ENCODE results near the gene KIF3C. TPM values are rescaled to one million over a fixed set of nuclear protein-coding genes. Genes with fewer than 3 reads are reported as not detected.
"Not testable (repeated sequence)": the region's sequence is repeated elsewhere in the genome, so short reads cannot be mapped to it uniquely, and the experiment has no call there.

KIF3C gene
- total and polyA plus RNA-seq, 2 donors: 1.8 to 3.1 TPM

DNA sequence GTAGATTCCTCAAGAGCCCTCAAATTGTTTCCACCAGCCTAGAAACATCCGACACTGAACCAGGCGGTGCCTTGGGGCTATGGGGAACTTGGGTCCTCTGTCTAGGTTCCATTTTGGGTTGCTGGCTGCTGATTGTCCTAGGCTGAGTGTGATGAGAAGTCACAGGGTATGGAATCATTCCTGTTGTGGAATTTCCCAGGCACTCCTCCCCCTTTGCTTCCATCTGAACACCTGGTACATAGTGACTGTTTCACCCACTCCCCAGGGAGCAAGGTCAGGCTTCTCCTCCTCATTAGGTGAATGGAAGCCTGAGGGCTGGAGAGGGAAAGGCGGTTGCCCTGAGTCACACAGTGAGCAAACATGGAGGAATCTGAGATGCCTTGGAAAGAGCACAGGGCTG, 4.5 kb downstream of the KIF3C start:
- Histone ChIP-seq H3K27me3 (ENCODE audit: control insufficient read depth in 2 of 2, insufficient read depth in 1 of 2, low read length in 1 of 2) (no peaks in the 10 kb centered on the region), H3K4me1 (ENCODE audit: control insufficient read depth in 2 of 2, insufficient read depth in 2 of 2, low read length in 2 of 2) (peaks cover 10 to 11% of the 10 kb centered on the region in 2 donors), H3K4me3 (ENCODE audit: low read length in 2 of 2) (no peak overlapping the region), H3K27ac (ENCODE audit: low read depth in 1 of 2, low read length in 1 of 2) (no peak overlapping the region), H3K9me3 (ENCODE audit: control insufficient read depth in 2 of 2, insufficient read depth in 1 of 2, low read length in 1 of 2) (peaks cover 0 to 6% of the 10 kb centered on the region in 2 donors), H3K36me3 (ENCODE audit: control insufficient read depth in 2 of 2, insufficient read depth in 2 of 2, low read length in 1 of 2) (no peaks in the 10 kb centered on the region)
- 98% methylated on average over 3 of the region's 3 CpGs for WGBS
- no peak for DNase-seq (ENCODE audit: low read depth in 6 of 9, low spot score in 9 of 9)

DNA sequence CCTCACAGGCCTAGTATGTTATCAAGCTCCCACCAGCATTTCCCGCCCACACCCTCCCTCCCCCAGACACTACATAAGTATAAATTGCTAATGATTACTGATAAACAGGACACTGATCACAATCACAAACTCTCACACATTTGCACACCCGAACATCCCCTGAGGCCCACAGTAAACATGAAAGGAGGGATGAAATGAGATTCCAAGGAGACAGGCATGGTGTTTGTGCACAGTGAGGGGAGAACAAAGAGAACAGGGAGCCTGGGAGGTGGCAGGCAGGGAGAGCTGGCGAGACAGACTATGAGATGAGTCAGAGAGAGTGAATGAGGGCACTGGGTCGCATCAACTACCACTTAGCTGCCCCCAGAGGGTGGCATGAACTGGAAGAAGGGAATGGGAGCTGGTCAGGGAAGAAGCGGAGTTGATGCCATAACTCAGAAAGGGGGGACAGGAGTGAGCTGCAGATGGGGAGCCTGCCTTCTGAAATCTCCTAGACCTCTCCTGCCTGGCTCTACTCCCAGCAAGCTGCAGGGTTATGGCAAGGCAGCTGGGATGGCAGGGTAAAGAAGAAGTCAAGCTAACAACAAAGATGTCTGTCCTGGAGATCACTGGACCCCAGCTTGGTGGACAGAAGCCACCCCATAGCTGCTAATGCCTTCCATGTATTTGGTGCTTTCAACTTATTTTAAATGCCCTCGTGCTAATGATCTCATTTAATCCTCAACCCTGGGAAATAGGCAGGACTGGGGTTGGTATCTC, 5.1 kb downstream of the KIF3C start:
- 86% methylated on average over 6 of the region's 6 CpGs for WGBS
- Histone ChIP-seq H3K27ac (ENCODE audit: low read depth in 1 of 2, low read length in 1 of 2) (no peak overlapping the region), H3K9me3 (ENCODE audit: control insufficient read depth in 2 of 2, insufficient read depth in 1 of 2, low read length in 1 of 2) (peaks cover 0 to 6% of the 10 kb centered on the region in 2 donors), H3K27me3 (ENCODE audit: control insufficient read depth in 2 of 2, insufficient read depth in 1 of 2, low read length in 1 of 2) (no peaks in the 10 kb centered on the region), H3K4me3 (ENCODE audit: low read length in 2 of 2) (no peak overlapping the region), H3K4me1 (ENCODE audit: control insufficient read depth in 2 of 2, insufficient read depth in 2 of 2, low read length in 2 of 2) (peaks cover 9 to 11% of the 10 kb centered on the region in 2 donors), H3K36me3 (ENCODE audit: control insufficient read depth in 2 of 2, insufficient read depth in 2 of 2, low read length in 1 of 2) (no peaks in the 10 kb centered on the region)
- no peak for DNase-seq (ENCODE audit: low read depth in 6 of 9, low spot score in 9 of 9)

GRCh38 chr2:25972049-25972823, 10.1 kb downstream of the KIF3C start:
- WGBS: 85% methylated on average over 7 of the region's 7 CpGs
- H3K27ac ChIP-seq (ENCODE audit: low read depth in 1 of 2, low read length in 1 of 2): no peak overlapping the region
- no peak for DNase-seq (ENCODE audit: low read depth in 6 of 9, low spot score in 9 of 9)
- no peaks in the 10 kb centered on the region for H3K4me1 ChIP-seq (ENCODE audit: control insufficient read depth in 2 of 2, insufficient read depth in 2 of 2, low read length in 2 of 2)
- H3K36me3 ChIP-seq (ENCODE audit: control insufficient read depth in 2 of 2, insufficient read depth in 2 of 2, low read length in 1 of 2): no peaks in the 10 kb centered on the region
- no peaks in the 10 kb centered on the region for H3K27me3 ChIP-seq (ENCODE audit: control insufficient read depth in 2 of 2, insufficient read depth in 1 of 2, low read length in 1 of 2)
- H3K4me3 ChIP-seq (ENCODE audit: low read length in 2 of 2): no peak overlapping the region
- H3K9me3 ChIP-seq (ENCODE audit: control insufficient read depth in 2 of 2, insufficient read depth in 1 of 2, low read length in 1 of 2): no peaks in the 10 kb centered on the region

- DNase-seq (ENCODE audit: low read depth in 6 of 9, low spot score in 9 of 9): no peak
- 98% methylated on average over 3 of the region's 3 CpGs for WGBS
Observed at GRCh38 chr2:25971596-25971995, 10.7 kb downstream of the KIF3C start.

GRCh38 chr2:25966531-25967270, 15.6 kb downstream of the KIF3C start:
- Histone ChIP-seq H3K4me3 (ENCODE audit: low read length in 2 of 2) (no peak overlapping the region), H3K36me3 (ENCODE audit: control insufficient read depth in 2 of 2, insufficient read depth in 2 of 2, low read length in 1 of 2) (no peaks in the 10 kb centered on the region), H3K4me1 (ENCODE audit: control insufficient read depth in 2 of 2, insufficient read depth in 2 of 2, low read length in 2 of 2) (peaks cover 0 to 4% of the 10 kb centered on the region in 2 donors), H3K27ac (ENCODE audit: low read depth in 1 of 2, low read length in 1 of 2) (peak overlapping the region in 1 of 2 donors; percentile 63), H3K27me3 (ENCODE audit: control insufficient read depth in 2 of 2, insufficient read depth in 1 of 2, low read length in 1 of 2) (no peaks in the 10 kb centered on the region), H3K9me3 (ENCODE audit: control insufficient read depth in 2 of 2, insufficient read depth in 1 of 2, low read length in 1 of 2) (no peaks in the 10 kb centered on the region)
- peak in 1 of 9 donors; percentile 25 for DNase-seq (ENCODE audit: low read depth in 6 of 9, low spot score in 9 of 9)
- WGBS: 93% methylated on average over 7 of the region's 7 CpGs

More at GRCh38 chr2:25971596-25971995, 10.7 kb downstream of the KIF3C start:
- no peak overlapping the region for H3K27ac ChIP-seq (ENCODE audit: low read depth in 1 of 2, low read length in 1 of 2)
- H3K27me3 ChIP-seq (ENCODE audit: control insufficient read depth in 2 of 2, insufficient read depth in 1 of 2, low read length in 1 of 2): no peaks in the 10 kb centered on the region
- H3K36me3 ChIP-seq (ENCODE audit: control insufficient read depth in 2 of 2, insufficient read depth in 2 of 2, low read length in 1 of 2): no peaks in the 10 kb centered on the region
- no peak overlapping the region for H3K4me3 ChIP-seq (ENCODE audit: low read length in 2 of 2)
- no peaks in the 10 kb centered on the region for H3K4me1 ChIP-seq (ENCODE audit: control insufficient read depth in 2 of 2, insufficient read depth in 2 of 2, low read length in 2 of 2)
- no peaks in the 10 kb centered on the region for H3K9me3 ChIP-seq (ENCODE audit: control insufficient read depth in 2 of 2, insufficient read depth in 1 of 2, low read length in 1 of 2)

DNA sequence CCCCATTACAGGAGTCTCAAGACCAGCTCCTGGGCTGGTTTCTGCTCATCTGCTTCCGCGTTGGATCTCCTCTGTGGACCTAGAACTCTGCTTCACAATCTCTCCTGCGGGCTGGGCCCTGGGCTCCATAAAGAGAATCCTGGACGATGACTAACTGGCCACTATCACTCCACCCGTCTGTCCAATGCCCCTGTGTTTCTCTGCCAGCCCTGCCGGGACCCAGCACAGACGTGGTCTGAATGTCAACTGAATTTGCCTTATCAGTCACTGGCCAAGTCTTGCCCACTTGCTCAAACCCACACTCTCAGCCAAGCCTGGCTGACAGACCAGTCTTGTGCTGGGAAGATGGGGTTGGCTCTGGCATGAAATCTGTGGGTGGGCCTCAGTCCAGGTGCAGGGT, 17.4 kb downstream of the KIF3C start:
- DNase-seq (ENCODE audit: low read depth in 6 of 9, low spot score in 9 of 9): no peak
- no peaks in the 10 kb centered on the region for H3K9me3 ChIP-seq (ENCODE audit: control insufficient read depth in 2 of 2, insufficient read depth in 1 of 2, low read length in 1 of 2)
- WGBS: 97% methylated on average over 7 of the region's 7 CpGs
- peaks cover 0 to 15% of the 10 kb centered on the region in 2 donors for H3K4me1 ChIP-seq (ENCODE audit: control insufficient read depth in 2 of 2, insufficient read depth in 2 of 2, low read length in 2 of 2)
- no peaks in the 10 kb centered on the region for H3K27me3 ChIP-seq (ENCODE audit: control insufficient read depth in 2 of 2, insufficient read depth in 1 of 2, low read length in 1 of 2)
- H3K4me3 ChIP-seq (ENCODE audit: low read length in 2 of 2): no peak overlapping the region
- no peaks in the 10 kb centered on the region for H3K36me3 ChIP-seq (ENCODE audit: control insufficient read depth in 2 of 2, insufficient read depth in 2 of 2, low read length in 1 of 2)
- H3K27ac ChIP-seq (ENCODE audit: low read depth in 1 of 2, low read length in 1 of 2): no peak overlapping the region

DNA sequence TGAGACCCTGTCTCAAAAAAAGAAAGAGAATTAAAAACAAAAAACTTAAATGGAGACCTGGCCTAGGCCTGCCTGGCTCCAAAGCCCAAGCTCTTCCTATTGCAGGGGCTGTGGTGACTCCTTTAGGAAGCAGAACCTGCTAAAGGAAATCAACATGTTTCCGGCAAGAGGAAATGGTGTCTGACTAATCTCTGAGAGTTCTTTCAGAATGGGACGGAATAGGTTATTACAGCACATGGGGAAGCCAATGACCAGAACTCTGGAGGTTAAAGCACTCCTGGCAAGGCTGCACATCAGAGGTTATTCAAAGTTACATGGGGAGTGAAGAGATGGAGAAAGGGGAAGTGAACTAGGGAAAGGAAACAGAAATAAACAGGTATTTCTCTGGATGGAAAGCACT, 21.4 kb downstream of the KIF3C start:
- peak in 1 of 9 donors; percentile 25 for DNase-seq (ENCODE audit: low read depth in 6 of 9, low spot score in 9 of 9)
- H3K27ac ChIP-seq (ENCODE audit: low read depth in 1 of 2, low read length in 1 of 2): no peak overlapping the region
- WGBS: 26% methylated on average over 2 of the region's 2 CpGs

DNA sequence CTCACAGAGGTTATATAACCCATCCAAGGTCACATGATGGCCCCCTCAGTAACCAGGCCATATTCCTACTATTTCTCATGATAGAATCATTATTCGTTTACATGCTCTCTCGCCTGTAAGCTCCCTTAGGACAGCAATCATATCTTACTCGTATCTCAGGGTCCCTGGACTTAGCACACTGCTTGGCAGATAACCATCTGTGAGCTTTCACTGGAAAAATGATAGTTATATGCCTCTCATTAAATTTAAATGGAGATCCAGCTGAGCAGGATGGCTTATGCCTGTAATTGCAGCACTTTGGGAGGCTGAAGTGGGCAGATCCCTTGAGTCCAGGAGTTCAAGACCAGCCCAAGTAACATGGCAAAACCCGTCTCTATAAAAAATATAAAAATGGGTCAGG, 21.9 kb downstream of the KIF3C start:
- no peak for DNase-seq (ENCODE audit: low read depth in 6 of 9, low spot score in 9 of 9)
- WGBS: 95% methylated on average over 4 of the region's 4 CpGs
- H3K4me3 ChIP-seq (ENCODE audit: low read length in 2 of 2): no peak overlapping the region
- H3K27me3 ChIP-seq (ENCODE audit: control insufficient read depth in 2 of 2, insufficient read depth in 1 of 2, low read length in 1 of 2): no peaks in the 10 kb centered on the region
- peaks cover 0 to 11% of the 10 kb centered on the region in 2 donors for H3K4me1 ChIP-seq (ENCODE audit: control insufficient read depth in 2 of 2, insufficient read depth in 2 of 2, low read length in 2 of 2)
- no peaks in the 10 kb centered on the region for H3K9me3 ChIP-seq (ENCODE audit: control insufficient read depth in 2 of 2, insufficient read depth in 1 of 2, low read length in 1 of 2)
- H3K36me3 ChIP-seq (ENCODE audit: control insufficient read depth in 2 of 2, insufficient read depth in 2 of 2, low read length in 1 of 2): no peaks in the 10 kb centered on the region
- no peak overlapping the region for H3K27ac ChIP-seq (ENCODE audit: low read depth in 1 of 2, low read length in 1 of 2)

More for the DNA sequence above, 21.4 kb downstream of the KIF3C start:
- no peak overlapping the region for H3K4me3 ChIP-seq (ENCODE audit: low read length in 2 of 2)
- H3K36me3 ChIP-seq (ENCODE audit: control insufficient read depth in 2 of 2, insufficient read depth in 2 of 2, low read length in 1 of 2): no peaks in the 10 kb centered on the region
- no peaks in the 10 kb centered on the region for H3K9me3 ChIP-seq (ENCODE audit: control insufficient read depth in 2 of 2, insufficient read depth in 1 of 2, low read length in 1 of 2)
- peaks cover 0 to 11% of the 10 kb centered on the region in 2 donors for H3K4me1 ChIP-seq (ENCODE audit: control insufficient read depth in 2 of 2, insufficient read depth in 2 of 2, low read length in 2 of 2)
- H3K27me3 ChIP-seq (ENCODE audit: control insufficient read depth in 2 of 2, insufficient read depth in 1 of 2, low read length in 1 of 2): no peaks in the 10 kb centered on the region

DNA sequence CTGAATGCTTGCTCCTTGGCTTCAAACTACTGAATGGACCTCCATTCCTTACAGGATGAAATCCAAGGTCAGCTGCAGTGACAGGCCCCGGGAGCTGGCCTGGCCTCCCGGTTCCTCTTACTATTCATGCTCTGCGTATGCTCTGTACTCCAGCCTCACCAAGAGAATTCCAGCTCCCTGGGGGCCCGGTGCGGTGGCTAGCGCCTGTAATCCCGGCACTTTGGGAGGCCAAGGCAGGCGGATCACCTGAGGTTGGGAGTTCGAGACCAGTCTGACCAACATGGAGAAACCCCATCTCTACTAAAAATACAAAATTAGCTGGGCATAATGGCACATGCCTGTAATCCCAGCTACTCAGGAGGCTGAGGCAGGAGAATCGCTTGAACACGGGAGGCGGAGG, 23.7 kb downstream of the KIF3C start:
- not testable (repeated sequence) for H3K27ac ChIP-seq (ENCODE audit: low read depth in 1 of 2, low read length in 1 of 2); H3K9me3 ChIP-seq (ENCODE audit: control insufficient read depth in 2 of 2, insufficient read depth in 1 of 2, low read length in 1 of 2); H3K36me3 ChIP-seq (ENCODE audit: control insufficient read depth in 2 of 2, insufficient read depth in 2 of 2, low read length in 1 of 2); H3K4me3 ChIP-seq (ENCODE audit: low read length in 2 of 2); H3K27me3 ChIP-seq (ENCODE audit: control insufficient read depth in 2 of 2, insufficient read depth in 1 of 2, low read length in 1 of 2); DNase-seq (ENCODE audit: low read depth in 6 of 9, low spot score in 9 of 9)
- WGBS: 94% methylated on average over 12 of the region's 12 CpGs
- H3K4me1 ChIP-seq (ENCODE audit: control insufficient read depth in 2 of 2, insufficient read depth in 2 of 2, low read length in 2 of 2): peaks cover 0 to 11% of the 10 kb centered on the region in 2 donors

Measured in thymus (tissue), 11 donors.